OCI-LY3 (cell line): Measurements from ENCODE around the gene SULT1C3.

Source experiments
- EZH2phosphoT487 ChIP-seq: fragments of 200-600 bp; shearing (Covaris generic); IDR thresholded peaks from 2 replicates; pipeline ENCODE4 v1.6.1; 2018; ENCODE audit warnings: antibody characterized with exemption, mixed run types, low read depth
- TF ChIP-seq, protein P1 (sequence below): fragments of 200-600, 300-600 bp; sonication (generic); IDR thresholded peaks from 2 replicates; pipeline ENCODE4 v1.5.1; 2014; ENCODE audit warnings: antibody characterized with exemption, low read length, low read depth

DNA sequence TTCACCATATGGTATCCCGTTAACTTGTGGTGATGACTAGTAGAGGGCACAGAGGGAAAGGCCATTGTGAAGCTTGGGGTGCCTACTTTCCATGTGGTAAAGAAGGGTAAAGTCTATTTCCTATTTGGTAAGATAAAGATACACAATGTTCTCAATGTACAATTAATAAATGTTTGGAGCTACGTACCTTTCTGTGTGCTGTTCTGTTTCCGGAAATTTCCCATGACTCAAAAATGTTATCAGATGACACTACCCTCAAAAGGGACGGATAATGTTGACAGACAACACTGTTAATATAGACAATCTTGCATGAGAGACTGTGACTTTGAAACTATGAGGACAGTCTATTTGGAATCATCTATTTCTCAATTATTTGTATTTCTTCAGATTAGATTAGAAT is 4.2 kb upstream of the SULT1C3 start:
- TF ChIP-seq, protein P1, sequence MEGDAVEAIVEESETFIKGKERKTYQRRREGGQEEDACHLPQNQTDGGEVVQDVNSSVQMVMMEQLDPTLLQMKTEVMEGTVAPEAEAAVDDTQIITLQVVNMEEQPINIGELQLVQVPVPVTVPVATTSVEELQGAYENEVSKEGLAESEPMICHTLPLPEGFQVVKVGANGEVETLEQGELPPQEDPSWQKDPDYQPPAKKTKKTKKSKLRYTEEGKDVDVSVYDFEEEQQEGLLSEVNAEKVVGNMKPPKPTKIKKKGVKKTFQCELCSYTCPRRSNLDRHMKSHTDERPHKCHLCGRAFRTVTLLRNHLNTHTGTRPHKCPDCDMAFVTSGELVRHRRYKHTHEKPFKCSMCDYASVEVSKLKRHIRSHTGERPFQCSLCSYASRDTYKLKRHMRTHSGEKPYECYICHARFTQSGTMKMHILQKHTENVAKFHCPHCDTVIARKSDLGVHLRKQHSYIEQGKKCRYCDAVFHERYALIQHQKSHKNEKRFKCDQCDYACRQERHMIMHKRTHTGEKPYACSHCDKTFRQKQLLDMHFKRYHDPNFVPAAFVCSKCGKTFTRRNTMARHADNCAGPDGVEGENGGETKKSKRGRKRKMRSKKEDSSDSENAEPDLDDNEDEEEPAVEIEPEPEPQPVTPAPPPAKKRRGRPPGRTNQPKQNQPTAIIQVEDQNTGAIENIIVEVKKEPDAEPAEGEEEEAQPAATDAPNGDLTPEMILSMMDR = no peak
- TF ChIP-seq EZH2phosphoT487 = no peak
